IPS-NIHi11 (cell line): Measurements from ENCODE around the gene ARTN.

Experiments used
- DNase-seq: peaks from one replicate; pipeline ENCODE4 v3.0.0; 2012; ENCODE audit warnings: mixed read lengths, low spot score

Gene ARTN

DNA sequence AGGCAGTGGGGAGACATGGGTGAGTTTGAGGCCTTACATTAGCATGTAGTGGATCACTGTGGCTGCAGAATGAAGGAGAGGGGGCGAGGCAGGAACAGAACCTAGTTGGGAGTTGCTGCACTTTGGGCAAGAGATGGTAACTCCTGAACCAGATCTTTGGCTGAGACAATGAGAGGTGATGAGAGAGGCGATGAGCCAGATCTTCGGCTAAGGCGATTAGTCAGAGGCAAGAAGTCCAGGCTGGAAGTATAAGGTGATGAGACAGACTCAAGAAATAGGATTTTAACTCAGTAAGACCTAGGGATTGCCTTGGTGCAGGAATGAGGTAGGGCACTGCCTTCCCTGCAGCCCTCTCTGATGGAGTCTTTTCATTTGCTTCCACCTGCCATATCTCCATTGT, 9.1 kb upstream of the ARTN start:
- DNase-seq = no peak

DNA sequence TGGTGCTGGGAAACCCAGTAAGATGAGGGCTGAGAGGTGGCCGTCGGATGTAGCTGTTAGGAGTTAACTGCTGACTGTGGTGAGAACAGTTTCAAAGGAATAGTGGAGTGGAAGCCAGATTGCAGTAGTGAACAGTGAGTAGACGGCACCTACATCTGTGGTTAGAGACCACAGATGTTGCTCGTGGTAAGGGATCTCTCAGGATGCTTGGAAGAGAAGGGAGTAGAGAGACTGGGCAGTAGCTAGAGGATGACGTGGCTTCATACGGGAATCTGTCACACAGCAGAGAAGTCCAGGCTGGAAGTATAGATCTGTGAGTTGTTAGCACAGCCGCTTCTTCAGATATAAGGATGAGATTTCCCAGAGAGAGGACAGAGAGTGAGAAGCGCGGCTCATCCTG, 7.8 kb upstream of the ARTN start:
- DNase-seq = no peak

DNA sequence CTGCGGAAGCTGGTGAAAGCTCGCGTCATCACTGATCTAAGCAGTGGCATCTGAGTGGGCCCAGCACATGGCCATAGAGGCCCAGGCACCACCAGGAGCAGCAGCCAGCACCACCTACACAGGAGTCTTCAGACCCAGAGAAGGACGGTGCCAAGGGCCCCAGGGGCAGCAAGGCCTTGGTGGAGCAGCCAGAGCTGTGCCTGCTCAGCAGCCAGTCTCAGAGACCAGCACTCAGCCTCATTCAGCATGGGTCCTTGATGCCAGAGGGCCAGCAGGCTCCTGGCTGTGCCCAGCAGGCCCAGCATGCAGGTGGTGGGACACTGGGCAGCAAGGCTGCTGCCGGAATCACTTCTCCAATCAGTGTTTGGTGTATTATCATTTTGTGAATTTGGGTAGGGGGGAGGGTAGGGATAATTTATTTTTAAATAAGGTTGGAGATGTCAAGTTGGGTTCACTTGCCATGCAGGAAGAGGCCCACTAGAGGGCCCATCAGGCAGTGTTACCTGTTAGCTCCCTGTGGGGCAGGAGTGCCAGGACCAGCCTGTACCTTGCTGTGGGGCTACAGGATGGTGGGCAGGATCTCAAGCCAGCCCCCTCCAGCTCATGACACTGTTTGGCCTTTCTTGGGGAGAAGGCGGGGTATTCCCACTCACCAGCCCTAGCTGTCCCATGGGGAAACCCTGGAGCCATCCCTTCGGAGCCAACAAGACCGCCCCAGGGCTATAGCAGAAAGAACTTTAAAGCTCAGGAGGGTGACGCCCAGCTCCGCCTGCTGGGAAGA, 3.2 kb upstream of the ARTN start:
- peak; percentile 69 for DNase-seq

DNA sequence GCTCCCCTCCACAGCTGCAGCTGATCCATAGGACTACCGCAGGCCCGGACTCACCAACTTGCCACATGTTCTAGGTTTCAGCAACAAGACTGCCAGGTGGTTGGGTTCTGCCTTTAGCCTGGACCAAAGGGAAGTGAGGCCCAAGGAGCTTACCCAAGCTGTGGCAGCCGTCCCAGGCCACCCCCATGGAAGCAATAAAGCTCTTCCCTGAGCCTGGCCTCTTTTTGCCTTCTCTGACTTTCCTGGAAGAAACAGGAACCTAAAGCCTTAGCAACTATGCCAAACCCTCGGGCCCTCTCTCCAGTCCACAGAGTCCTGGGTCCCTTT, 2.7 kb upstream of the ARTN start:
- no peak for DNase-seq

DNA sequence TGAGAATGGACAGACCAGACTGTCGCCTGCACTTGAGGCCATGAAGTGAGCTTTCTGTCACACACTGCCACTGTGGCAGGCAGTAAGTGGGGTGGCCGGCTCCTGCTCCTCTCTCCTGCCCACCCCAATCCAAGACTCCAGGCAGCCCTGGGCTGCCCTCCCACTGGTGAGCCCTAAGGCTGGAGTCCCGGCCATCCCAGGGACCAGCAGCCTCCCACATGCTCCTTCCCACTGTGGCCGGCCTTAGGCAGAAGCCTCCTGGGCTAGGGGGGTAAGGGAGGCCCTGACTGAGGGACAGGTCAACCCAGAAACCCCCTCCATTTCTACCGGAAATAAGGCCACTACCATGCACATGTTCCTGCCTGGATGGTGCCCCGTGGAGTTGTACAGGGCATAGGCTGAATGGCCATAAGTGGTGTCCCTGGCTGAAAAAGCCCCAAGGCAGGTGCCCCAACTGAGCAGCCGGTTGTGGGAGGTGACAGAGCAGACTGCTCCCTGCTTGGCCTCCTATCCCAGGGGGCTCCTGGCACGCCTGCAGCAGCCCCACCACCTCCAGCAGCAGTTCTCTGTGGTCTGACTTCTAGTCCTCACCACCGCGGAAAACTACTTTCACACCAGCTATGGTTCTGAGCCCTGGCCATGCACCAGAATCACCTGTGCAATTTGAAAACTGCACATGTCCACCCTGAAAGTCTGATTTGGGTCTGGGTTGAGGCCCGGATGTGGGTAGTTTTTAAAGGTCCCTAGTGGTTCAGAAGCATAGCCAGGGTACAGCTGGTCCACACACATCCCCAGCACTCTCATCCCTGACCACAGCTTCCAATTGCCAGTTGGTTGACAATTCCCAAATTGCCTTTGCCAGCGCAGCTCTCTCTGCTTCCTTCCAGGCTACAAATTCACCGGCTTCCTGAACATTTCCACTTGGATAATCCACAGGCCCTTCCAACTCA, 1.6 kb upstream of the ARTN start:
- no peak for DNase-seq

DNA sequence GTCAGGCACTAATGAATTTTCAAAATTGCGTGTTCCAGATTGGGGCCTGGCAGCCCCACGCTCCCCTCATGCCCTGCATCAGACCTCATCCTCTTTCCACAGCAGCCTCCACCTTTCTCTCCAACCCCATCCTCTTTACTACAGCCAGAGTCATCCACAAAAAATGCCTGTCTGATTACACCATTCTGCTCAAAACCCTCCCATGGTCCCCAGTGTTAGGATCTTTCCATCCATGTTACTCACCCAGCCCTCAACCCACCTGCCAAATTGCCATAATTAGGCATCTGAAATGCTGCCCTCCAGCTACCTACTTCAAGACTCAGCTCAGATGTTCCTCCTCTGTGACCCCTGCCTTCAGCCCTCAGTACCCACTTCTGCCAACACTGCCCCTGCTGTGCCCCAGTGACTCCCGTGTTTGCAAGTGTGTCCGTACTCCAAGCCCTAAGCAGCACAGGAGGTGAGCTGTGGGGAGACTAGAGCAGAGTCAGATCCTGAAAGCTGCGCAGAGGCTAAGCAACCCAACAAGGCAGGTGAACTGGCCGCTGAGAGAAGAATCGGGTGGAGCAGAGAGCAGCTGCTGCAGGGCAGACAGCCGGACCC, 715 bp upstream of the ARTN start:
- no peak for DNase-seq

DNA sequence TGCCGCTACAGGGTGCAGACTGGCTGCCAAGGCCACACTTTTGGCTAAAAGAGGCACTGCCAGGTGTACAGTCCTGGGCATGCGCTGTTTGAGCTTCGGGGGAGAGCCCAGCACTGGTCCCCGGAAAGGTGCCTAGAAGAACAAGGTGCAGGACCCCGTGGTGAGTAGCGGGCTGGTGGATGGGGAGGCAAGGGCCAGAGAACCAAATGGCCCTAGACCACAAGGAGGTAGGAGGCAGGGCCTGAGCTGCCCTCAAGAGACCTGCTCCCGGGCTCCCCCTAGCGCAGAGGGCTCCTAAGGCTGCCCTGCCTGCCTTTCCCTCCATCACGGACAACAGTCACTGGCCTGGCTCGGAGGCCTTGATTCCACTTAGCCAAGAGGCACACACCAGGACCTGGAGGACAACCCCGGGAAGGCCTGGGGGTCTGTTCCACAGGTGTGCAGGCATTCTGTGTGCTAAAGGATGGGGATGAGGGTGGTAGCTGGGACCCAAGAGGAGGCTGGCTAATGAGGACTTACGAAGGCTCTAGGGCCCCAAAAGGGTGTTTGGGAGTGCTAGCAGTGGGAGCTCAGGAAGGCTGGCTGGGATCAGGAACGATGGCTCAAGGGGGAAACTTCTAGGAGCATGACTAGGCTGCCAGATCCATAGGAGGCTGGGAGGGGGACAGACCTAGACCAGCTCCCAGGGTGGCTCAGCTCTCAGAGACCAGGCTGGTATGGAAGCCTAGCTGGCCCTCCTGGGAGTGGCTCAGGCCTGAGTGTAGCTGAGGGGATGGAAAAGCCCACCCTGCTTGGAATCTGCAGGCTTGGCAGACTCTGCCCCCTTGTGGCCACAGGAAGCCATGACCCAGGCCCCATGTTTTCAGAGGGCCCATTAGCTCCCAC, 742 bp downstream of the ARTN start:
- peak; percentile 86 for DNase-seq

DNA sequence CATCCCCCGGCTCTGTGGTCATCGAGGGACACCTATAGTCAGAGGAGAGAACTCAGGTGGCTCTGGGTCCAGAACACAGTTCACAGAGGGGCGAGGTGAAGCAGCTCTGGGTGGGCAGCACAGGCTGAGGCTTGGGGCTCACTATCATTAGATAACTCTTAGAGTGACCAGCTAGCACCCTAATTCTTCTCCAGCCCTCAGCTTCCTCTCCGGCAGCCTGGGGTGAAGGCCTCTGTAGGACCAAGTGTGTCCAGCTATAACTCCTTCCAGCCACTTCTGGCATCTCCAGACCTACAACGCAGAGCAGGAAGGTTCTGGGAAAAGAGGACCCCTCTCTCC, 1.4 kb downstream of the ARTN start:
- DNase-seq = no peak

DNA sequence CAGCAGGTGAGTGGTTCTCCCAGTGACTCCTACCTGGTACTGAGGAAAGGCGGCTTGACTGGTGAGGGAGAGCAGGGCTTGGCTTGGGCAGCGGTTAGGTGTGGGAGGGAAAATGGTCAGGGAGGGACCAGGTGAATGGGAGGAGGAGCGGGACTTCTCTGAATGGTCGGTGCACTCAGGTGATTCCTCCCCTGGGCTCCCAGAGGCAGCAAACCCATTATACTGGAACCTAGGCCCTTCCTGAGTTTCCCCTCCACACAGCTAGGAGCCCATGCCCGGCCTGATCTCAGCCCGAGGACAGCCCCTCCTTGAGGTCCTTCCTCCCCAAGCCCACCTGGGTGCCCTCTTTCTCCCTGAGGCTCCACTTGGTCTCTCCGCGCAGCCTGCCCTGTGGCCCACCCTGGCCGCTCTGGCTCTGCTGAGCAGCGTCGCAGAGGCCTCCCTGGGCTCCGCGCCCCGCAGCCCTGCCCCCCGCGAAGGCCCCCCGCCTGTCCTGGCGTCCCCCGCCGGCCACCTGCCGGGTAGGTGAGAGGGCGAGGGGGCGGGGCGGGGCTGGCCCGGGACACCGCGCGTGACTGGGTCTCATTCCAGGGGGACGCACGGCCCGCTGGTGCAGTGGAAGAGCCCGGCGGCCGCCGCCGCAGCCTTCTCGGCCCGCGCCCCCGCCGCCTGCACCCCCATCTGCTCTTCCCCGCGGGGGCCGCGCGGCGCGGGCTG, 2.3 kb downstream of the ARTN start:
- DNase-seq = peak; percentile 70

DNA sequence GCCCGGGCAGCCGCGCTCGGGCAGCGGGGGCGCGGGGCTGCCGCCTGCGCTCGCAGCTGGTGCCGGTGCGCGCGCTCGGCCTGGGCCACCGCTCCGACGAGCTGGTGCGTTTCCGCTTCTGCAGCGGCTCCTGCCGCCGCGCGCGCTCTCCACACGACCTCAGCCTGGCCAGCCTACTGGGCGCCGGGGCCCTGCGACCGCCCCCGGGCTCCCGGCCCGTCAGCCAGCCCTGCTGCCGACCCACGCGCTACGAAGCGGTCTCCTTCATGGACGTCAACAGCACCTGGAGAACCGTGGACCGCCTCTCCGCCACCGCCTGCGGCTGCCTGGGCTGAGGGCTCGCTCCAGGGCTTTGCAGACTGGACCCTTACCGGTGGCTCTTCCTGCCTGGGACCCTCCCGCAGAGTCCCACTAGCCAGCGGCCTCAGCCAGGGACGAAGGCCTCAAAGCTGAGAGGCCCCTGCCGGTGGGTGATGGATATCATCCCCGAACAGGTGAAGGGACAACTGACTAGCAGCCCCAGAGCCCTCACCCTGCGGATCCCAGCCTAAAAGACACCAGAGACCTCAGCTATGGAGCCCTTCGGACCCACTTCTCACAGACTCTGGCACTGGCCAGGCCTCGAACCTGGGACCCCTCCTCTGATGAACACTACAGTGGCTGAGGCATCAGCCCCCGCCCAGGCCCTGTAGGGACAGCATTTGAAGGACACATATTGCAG, 3.0 kb downstream of the ARTN start:
- DNase-seq = peak; percentile 68

DNA sequence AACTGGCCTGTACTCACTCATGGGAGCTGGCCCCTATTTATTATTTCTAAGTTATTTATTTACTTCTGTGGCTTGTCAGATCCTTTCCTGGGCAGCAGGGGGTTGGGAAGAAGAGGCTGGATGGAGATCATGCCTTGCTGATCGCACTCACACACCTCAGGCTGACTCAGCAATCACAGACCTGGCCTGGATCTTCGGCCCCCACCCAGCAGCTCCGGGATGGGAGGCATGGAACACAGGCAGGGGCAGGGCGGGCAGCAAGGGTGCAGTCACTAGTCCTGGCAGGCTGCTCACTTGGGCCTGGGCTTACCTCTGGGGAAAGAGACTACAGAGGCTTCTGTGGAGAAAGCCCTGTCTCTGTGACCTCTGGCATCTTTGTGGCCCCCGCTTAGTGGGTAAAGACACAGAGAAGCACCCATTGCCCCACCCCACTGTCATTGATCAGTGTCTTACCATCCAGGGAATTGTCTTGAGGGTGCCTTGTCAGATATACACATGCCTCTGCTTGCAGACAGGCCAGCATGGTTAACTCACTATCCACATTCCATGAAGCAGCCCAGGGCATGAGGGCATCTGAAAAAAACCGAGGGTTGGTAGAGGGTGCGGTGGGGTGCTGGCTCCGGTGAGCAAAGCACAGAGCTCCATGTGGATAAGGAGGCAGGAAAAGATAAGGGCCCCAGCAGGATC, 3.7 kb downstream of the ARTN start:
- DNase-seq = no peak

DNA sequence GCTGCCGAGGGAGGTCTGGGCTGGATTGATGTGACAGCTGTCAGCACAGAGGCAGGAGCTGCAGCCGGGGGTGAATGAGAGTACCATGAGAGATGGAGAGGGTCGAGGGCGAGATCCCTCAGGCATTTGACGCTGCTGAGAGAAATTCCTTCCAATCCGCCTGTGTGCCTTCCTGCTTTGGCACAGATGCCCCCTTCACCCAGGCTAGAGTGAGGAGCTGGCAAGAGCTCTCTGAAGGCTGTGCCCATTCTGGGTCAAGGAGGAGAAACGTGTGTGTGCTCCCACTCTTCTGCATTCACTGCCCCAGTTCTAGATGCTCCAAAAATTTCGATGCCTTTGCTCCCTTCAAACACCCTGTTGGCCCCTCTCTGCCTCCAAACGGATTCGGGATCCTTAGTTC, 4.8 kb downstream of the ARTN start:
- DNase-seq = no peak

DNA sequence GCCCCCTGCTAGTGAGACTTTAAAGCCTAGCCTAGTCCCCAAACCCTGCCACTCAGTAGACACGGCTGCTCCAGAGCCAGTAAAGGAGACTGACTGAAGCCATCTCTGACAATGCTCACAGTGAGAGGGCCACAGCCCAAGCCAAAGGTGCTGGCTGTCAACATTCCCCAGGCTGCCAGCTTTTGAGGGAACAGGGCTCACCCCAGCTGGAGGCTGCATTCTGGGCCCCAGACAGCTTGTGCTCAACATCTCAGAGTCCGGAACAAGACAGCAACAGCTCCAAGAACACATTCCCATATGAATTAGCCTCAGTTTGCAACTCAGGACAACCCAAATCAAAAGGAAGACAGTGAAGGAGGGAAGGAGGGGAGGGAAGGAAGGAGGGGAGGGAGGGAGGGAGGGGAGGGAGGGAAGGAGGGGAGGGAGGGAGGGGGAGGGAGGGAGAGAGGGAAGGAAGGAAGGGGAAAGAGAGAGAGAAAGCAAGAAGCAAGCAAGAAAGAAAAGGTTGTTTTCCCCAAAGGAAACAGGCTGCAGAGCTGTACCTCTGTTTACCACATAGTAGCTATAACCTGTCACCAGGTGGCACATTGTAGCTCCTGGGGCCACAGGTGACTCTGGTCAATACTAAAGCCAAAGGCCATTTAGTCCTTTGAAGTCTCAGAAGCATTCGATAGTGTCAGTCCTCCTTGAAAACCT, 5.4 kb downstream of the ARTN start:
- no peak for DNase-seq

DNA sequence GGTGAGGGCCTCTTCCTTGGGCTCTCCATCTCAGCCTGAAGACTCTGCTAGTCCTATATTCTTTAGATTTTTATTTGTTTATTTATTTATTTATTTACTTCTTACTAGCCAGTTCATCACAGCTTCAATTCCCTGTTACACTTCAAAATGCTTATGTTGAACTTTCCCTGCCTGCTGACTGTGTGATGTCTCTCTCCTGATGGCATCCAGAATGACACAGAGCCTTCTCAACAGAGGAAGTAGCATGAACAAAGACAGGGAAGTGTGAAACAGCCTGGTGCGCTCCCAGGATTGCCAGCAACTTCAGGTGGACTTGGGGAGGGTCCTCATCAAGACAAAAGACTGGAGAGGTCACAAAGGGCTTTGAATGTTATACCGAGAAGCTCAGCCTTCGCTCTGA, 8.8 kb downstream of the ARTN start:
- no peak for DNase-seq

DNA sequence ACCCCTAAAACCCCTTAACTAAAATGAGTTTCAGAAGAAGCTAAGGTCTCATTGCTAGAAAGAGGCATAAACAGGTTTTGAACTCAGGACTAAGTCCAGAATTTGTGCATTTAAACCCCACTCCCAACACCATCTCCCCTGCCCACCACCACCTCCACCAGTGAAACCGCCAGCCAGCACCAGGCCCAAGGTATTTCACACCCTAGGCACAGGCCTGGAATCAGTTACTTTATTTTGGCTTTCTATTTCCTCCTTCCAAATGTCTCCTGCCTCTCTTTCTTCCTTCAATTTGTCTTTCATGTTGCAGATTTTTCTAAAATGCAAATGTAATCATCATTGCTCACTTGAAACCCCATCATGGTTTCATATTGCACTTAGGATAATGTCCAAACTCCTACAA, 11.3 kb downstream of the ARTN start:
- DNase-seq = no peak

DNA sequence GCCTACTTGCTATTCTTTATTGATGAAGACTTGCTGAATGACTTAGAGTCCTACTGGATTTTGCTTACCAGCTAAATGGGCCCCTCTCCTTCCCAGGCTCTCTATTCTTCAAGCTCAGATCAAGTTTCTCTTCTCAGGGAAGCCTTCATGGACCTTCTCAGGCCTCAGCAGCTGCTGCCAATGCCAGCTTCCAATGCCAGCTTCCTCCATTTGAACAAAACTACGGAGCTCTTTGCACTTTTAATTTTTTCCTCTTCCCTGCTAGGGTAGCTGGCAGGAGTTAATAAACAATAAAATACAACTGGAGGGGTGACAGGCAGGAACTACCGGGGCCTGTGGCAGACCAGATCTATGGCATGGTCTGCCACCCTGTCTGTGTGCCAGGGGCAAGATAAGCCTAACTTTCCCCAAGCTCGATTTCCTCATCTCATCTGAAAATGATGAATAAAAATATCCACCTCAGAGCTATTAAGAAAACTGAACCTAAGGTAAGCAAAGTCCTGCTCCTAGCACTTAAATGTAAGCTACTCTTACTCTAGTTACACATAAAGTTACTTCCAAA, 12.2 kb downstream of the ARTN start:
- no peak for DNase-seq

DNA sequence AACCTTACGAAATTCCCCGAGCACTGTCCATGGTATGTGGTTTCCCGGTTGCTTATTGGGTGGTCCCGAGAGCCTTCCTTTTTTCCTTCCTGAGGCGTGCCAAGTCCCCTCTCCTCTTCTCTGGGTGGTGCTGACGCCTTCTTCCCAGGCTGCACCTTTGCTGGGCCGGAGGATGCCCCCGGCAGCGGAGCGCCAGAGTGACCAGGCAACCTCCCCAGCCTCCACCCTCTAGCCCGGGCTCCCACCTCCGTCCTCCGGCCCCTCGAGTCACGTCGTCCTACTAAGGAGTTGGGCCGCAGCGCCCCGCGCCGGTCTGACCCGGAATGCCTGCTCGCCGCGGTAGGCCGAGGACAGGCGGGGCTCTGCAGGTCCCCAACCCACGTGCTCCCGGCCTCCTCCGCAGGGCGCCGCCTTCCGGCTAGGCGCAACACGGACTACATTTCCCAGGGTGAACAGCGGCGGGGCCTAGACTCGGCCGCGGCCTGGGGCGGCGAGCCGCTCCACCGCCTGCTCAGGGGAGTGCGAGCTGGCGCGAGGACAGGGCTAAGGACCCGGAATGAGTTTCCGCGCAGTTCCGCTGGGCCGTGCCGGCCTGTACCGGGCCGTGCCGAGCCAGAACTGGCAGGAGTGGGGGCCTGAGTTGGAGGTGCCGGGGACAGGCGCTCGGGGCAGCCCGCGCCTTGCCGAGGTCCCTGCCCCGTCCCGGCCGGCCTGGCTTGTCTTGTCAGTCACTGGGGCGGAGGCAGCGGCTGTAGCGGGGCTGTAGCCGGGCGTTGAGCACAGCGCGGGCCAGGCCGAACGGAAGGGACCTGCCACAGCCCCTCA, 12.8 kb downstream of the ARTN start, which contains the start of gene IPO13:
Gene IPO13, plus strand, starts transcription at position 715 of the 825 bp plus-strand sequence. CDS start 651 bp downstream, outside the sequence.
- DNase-seq = peak; percentile 98
